GM19397 (cell line): ENCODE data around the gene FCN1.

Experiments
- ATAC-seq: cut with Tn5 transposase; IDR thresholded peaks from one replicate; pipeline ENCODE4 v1.9.1; 2021; ENCODE audit warnings: mild to moderate bottlenecking, moderate library complexity; ENCODE audit not compliant: unreplicated experiment

Gene FCN1

DNA sequence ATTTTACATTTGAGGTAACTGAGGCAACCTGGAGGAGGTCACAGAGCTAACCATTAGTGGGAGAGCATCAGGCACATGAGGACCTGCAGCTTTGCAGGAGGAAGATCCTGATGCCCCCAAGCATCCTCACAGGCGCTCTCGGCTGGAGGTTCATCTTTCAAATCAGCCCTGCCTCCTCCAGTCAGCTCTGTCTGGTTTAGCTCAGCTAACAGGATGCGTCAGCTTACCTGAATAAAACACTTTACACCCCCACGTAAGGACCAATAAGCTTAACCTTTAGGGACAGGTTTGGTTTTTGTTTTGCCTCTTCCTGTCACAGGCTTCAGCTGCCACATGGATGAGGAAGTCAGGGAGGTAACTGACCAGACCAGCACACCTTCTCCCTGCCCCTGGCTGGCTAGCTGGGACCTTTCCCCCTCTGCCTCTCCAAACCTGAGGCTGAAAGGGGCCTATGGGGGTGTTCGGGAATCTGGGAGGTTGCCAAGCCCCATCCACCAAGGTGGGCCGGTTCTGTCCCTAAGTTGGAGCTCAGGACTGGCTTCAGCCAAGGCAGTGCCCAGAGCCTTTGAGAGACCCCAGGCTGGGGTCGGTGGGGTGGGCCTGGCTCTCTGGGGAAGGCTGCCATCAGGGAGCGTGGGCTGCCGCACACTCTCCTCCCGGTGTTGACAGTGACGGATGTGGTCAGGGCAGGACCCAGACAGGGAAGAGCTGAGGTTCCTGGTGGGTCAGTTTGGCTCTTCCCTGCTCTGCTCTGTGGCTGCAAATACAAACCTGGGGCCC is 20.0 kb upstream of the FCN1 start:
- ATAC-seq: no peak

DNA sequence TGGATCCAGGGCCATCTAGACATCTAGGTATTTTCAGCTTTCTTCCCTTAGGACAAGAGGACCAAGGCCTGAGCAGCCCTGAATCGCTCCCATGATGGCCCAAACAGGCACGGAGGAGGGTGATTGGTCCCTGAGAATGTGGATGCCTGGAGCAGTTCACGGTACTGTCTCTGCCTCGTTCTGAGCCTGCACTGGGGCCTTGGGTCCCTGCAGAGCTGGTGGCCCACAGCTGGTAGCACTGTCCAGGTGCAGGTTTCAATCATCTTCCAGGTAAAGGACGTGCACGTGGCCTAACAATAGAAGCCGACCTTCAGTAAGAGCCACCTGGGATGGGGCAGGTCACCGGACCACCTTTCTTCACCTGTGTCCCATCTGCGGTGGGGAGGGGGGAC is 19.4 kb upstream of the FCN1 start:
- ATAC-seq: peak; percentile 21

DNA sequence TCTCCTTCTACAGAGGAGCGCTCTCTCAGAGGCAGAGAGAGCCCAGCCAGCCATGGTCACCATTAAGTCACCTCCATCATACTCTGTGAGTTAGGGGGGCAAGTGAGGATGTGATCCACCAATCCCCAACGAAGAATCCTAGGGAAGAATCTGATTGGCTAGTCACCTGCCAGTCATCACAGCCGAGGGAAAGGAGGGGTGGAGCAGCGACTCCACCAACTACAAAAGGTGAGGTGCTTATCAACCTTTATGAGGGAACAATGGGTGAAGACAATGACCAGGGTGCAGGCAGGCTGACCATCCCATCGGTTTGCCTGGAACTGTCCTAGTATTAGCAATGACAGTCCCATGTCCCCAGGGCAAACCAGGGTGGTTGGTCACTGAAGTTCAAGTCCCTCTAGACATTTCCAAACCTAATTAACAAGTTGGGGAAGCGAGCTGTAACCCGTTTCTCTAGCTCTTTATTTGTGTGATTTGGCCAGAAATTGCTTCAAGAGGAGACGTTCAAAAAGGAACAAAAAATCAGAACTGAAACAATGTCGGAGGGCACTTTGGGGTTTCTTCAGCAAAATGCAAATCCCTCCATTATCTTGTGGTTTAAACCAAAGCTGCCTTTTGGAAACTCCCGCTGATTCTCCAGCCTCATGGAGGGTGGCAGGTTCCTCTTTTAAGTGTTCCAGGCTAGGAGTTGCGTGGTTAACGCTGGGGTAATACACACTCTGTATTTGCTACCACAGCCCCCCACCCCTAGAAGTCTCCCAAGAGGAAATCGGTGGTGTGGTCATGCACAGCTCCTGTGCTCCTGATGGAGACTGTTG is 18.8 kb upstream of the FCN1 start:
- peak; percentile 46 for ATAC-seq

- ATAC-seq: no peak
Observed at GRCh38 chr9:134935701-134936345, 18.1 kb upstream of the FCN1 start.

DNA sequence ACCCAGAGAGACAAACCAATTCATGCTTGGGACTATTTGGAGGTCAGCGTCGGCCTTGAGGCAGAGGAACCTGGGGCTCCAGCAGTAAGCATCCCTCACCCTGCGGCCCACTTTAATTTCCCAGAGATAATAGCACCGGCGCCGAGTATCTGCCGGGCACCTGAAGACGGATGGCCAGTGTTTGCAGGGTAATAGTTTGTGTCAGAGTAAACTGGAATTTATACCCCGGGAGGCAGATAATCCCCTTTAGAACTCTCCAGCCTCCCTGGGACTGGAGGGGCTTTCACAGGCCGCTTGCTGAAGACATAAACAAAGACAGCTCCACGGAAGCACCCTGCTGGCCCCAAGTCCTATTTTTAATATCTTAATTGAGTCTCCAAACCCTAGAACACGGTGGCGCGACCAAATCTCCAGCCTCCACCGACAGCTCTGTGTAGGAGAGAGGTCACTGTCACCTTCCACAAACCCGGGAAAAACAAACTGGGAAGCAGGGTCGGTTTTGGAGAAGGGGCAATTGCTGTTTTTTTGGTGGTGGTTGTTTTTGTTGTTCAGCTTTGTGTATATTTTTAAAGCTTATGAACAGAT is 17.4 kb upstream of the FCN1 start:
- ATAC-seq: no peak

DNA sequence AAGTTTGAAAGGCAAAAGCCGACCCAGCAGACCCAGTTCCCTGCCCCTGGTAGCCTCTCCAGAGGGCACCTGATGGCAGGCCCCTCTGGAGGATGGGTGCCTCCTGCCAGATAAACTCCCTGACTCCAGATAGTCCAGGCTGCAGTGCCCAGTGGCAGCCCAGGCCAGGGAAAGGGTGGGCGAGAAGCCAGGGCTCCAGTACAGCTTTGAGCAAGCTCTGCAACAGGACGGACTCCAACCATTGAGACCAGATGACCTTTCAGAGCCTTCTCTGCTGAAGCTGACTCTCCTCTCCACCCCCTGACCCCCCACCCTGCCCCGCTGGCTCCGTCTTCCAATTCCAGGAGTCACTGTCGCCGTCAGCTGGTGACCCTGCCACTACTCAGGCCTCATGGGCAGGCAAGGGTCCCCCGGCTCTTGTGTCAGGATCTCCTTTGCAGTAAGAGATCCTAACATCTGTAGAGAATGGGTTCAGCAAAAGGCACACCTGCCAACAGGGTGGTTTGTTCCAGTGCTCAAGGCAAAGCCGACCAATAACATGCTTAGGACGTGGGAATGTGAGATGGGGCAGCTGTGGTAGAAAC is 15.5 kb upstream of the FCN1 start:
- no peak for ATAC-seq

DNA sequence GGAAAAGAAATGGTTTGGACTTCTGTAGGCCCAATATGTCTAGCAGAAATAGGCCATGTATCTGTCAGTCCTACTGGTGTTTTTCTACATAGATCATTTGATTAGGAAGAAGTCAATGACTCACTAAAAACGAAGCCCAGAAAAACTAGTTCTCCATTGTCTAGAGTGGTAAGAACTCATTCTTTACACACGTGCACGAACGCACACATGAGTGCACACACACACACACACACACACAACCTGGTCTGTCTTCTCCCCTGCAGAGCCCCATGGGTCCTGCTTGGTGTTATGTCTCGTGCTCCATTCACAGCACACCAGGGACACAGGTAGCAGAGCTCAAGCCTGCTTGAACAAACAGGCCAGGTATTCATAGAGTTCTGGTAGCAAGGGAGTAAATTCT is 14.9 kb upstream of the FCN1 start:
- ATAC-seq: no peak

DNA sequence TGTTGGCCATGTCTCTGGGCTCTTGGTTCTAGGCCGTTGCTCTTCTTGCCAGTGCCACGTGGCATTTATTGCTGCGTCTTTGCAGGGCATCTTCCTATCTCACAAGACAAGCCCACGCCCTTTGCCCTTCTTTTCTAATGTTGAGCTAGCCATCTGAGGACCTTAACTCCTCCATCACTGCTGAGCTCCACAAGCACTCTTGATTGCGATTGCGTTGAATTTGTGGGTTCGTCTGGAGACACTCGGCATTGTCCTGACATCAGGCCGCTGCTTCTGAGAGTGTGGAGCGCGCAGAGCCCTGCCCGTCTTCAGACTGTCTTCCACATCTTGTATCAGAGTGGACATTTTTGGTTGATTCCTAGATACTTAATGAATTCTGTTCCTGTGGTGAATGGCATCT is 14.5 kb upstream of the FCN1 start:
- ATAC-seq: no peak

DNA sequence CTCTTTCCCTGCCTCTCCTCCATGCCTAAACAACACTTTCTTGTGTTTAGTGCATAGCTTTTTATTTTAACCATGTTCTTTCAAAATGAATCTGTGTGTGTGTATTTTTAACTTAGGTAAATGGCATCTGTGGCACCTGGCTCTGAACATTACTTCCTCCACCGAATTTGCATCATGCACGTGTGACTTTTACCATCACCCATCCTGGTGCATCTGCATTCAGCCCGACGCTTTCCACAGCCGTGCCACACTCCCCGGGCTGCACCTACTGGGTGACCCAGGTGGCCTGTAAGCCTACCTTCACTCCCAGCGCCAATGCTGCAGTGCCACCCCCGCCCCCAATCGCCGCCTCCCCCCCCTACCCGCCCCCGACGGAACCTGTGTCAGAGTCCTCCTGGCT is 12.7 kb upstream of the FCN1 start:
- peak; percentile 64 for ATAC-seq

DNA sequence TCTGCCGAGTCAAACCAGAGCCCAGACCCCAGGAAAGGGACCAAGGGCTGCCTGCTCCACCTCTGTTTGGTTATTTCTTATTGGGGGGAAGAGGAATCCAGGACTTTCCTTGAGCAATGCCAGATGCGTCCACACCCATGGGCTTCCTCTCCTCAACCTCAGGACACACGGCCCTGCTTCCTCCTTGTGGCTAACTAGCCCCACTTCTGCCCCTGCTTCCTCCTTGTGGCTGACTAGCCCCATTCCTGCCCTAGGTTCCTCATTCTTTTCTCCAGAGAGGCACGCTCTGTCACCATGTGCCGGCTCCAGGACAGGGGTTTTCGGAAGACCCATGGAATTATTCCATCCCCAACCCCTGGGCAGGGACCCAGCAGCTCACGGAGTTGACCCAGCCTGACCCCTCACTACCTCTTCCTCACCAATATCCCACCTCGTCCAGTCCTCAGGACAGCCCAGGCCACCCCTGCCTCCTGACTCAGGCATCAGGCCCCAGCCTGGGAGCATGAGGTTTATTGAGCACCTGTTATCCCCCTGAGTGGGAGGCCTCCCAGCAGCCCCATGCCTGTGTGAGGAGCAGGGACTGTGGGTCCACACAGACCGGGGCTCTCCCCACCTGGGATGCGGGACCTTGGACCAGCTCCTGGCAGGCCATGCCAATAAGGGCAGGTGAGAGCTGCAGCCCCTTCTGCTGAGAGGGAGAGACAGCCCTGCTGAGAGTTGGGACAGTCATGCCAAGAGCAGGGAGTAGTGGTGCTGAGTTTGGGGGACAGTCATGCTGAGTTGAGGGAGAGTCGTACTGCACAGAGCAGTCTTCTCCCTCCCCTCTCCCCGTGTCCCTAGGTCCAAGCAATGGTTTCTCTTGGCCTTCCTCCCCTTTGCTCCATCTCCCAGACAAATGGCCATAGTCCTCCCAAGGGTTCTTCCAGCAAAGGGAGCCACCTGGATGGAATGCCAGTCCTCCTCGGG is 11.8 kb upstream of the FCN1 start:
- no peak for ATAC-seq

DNA sequence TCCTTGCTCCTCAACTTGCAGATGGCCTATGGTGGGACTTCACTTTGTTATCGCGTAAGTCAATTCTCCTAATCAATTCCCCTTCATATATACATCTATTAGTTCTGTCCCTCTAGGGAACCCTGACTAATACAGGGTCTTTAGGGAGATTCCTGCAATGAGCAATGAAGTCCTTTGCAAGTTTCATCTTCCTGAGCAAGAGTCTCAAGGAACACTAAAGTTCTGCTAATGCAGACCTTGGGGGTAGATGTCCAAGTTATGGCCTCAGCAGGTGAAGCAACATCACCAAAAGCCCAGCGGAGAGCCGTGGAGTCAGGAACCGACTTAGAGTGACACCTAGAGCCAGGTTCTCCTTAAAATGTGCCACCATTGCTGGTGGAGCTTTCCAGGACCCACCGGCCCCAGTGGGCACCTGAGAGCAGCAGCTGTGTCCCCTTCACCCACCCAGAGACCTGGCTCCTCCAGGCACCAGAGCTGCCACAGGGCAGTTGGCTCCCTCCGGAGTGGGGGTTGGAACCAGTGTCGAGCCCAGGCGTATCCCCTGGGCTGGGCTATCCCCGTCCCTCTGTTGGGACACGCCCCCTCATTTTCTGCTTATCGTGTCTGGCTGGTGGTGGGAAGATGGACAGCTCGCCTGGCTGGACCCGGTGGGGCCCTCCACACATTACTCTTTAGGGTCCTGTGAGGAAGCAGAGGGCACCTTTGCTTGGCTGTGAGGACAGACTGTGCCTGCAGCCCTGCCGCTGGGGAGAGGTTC is 10.9 kb upstream of the FCN1 start:
- no peak for ATAC-seq

- no peak for ATAC-seq
Observed at GRCh38 chr9:134925011-134925511, 7.3 kb upstream of the FCN1 start.

- ATAC-seq: no peak
Observed at GRCh38 chr9:134923466-134923865, 5.8 kb upstream of the FCN1 start.

DNA sequence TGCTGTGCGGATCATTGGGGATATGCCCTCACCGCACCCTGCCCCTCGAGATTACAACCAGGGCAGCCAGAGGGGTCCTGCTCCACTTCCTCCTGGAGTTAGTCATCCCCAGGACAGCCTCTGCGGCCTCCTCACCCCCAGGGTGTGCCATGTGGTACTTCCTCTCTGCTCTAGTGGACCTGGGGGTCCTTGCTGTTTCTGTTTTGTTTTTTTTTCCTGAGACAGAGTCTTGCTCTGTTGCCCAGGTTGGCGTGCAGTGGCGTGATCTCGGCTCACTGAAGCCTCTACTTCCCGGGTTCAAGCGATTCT is 5.2 kb upstream of the FCN1 start:
- no peak for ATAC-seq

DNA sequence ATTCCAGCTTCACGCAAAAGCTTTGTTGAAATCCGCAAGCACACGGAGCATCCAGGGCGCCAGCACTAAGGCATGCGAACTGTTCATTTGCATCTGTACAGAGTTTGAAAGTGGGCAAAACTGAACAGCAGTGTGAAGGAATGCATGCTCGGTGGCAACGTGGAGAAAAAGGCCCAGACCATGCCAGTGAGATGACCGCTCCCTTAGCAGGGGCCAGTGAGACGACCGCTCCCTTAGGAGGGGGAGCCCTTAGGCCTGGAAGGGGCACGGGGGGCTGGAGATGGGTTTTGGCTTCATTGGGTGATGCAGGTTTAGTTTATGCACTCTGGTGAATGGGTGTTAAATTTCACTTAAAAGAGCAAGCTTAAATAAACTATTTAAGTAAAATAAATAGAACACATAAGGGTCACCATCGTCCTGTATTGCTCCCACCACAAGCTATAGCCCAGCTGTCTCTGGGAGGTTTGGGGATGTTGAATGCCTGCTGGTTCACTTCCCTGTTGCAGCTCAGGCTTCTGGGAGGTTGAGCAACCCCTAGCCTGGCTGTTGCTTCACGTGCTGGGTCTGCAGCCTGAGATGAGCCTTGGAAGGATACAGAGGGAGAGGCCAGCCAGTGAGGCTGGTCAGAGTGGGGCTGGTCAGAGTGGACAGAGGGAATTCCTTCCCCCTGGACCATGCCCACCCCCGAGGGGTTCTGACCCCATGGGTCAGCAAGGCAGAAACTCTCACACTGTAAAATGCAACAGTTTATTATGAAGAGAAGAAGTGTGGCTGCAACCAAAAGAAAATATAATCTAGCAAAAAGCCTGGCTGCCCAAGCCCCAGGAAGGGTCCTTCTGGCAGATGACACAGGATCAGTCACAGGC is 4.6 kb upstream of the FCN1 start:
- no peak for ATAC-seq

DNA sequence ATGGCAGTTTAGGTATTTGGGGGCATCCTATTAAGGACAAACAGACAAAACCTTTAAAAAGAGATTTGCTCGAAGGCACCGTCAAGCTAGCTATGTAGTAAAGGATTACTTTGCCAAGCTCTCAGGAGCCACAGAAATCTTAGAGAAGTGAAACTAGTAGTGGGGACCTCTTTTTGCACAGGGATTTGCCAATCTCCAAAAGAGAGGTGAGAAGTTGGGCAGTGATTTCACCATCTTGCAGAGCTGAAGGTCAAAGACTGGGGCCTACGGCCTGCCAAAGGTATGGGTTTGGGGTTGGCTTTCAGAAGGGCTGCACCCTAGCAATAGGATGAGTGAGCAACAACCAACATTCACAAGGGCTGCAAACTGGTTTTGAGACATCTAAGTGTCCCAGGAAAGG is 1.6 kb upstream of the FCN1 start:
- no peak for ATAC-seq

DNA sequence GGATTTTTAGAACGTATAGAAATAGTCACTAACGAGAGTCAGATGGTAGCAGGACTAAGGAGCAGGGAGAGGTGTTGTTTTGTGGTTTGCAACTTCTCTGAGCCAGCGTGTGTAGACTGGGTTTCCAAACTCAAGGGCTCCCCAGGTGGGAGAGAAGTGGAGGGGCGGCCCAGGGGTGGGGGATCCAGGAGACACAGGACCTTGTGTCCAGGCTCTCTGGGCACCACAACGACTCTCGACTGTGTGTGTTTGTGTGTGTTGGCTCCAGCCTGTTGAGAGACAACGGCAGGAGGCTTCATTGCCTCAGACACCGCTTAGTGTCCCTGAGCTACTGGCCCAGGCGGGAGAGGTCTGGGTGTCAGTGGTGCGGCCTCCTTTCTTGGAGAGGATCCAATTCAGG is 934 bp upstream of the FCN1 start:
- ATAC-seq: no peak

DNA sequence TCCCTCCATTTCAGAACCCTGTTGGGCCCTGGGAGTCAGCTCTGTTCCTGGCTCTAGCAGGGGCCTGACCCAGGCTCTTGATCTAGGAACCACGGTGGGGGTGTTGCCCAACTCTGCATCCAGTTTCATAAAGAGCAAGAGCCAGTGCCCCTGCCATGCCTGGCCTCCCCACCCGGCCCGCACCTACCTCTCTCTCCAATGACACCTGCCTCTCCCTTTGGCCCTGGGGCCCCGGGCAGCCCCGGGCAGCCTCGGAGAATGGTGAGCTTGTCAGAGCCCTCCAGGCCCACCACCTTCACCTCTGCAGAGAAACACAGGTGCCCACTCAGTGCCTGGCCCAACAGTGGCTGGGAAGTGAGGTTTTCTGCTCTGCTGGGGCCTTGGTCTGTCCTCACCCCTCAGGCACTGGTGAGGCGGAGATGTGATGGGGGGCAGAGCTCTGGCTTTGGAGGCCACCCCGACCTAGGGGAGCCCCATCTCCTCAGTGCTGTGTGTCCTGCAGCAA is 1.5 kb downstream of the FCN1 start:
- no peak for ATAC-seq
